NCI-H1048 (cell line): ENCODE data around the gene ARHGEF10L.

Source experiments
- DNase-seq: peaks from one replicate; lab custom pipeline; 2025; lab: John Stamatoyannopoulos, UW

Gene ARHGEF10L

GRCh38 chr1:17588048-17588871, 48.8 kb downstream of the ARHGEF10L start:
- no peak for DNase-seq

- no peak for DNase-seq
Observed at GRCh38 chr1:17591814-17592430, 52.4 kb downstream of the ARHGEF10L start.

- DNase-seq: no peak
Observed at GRCh38 chr1:17594026-17594425, 54.5 kb downstream of the ARHGEF10L start.

GRCh38 chr1:17594690-17595601, 55.4 kb downstream of the ARHGEF10L start:
- no peak for DNase-seq

- no peak for DNase-seq
Observed at GRCh38 chr1:17595602-17595925, 56.1 kb downstream of the ARHGEF10L start.

GRCh38 chr1:17596186-17596585, 56.7 kb downstream of the ARHGEF10L start:
- no peak for DNase-seq

GRCh38 chr1:17596651-17597509, 57.4 kb downstream of the ARHGEF10L start:
- no peak for DNase-seq

- DNase-seq: no peak
Observed at GRCh38 chr1:17597651-17598050, 58.2 kb downstream of the ARHGEF10L start.

- DNase-seq: no peak
Observed at GRCh38 chr1:17598251-17598650, 58.8 kb downstream of the ARHGEF10L start.

GRCh38 chr1:17599291-17599953, 59.9 kb downstream of the ARHGEF10L start:
- no peak for DNase-seq

- DNase-seq: no peak
Observed at GRCh38 chr1:17599954-17600300, 60.4 kb downstream of the ARHGEF10L start.

GRCh38 chr1:17600321-17600720, 60.8 kb downstream of the ARHGEF10L start:
- no peak for DNase-seq

GRCh38 chr1:17601643-17602382, 62.3 kb downstream of the ARHGEF10L start:
- DNase-seq: no peak

- no peak for DNase-seq
Observed at GRCh38 chr1:17603091-17603841, 63.8 kb downstream of the ARHGEF10L start.

GRCh38 chr1:17605582-17606344, 66.3 kb downstream of the ARHGEF10L start:
- DNase-seq: no peak

- DNase-seq: peak; percentile 30
Observed at GRCh38 chr1:17606826-17607440, 67.4 kb downstream of the ARHGEF10L start.

GRCh38 chr1:17607644-17608581, 68.4 kb downstream of the ARHGEF10L start:
- no peak for DNase-seq
